HepG2 (cell line): ENCODE measurements around the gene HOXD4. TPM values are rescaled to one million over a fixed set of nuclear protein-coding genes. Genes with fewer than 3 reads are reported as not detected.

Experiments used
- FOSL1 ChIP-seq: sonication (generic); formaldehyde crosslinking; IDR thresholded peaks from 2 replicates; pipeline ENCODE4 v1.9.0; 2021; ENCODE audit warnings: missing genetic modification reagents, borderline replicate concordance
- GABPA ChIP-seq, 2 experiments: IDR thresholded peaks; 2 replicates each; pipeline ENCODE4 v1.6.1; 2011 to 2016; ENCODE audit warnings: low read depth in 2 of 2, low read length in 1 of 2, missing biosample characterization in 1 of 2, missing genetic modification characterization in 1 of 2
- GATA4 ChIP-seq: sonication (generic); IDR thresholded peaks from 2 replicates; pipeline ENCODE4 v1.6.1; 2016; ENCODE audit warnings: antibody characterized with exemption, low read depth, borderline replicate concordance
- HMG20A ChIP-seq: IDR thresholded peaks from 2 replicates; pipeline ENCODE4 v1.6.1; 2016; ENCODE audit warnings: borderline replicate concordance
- HOXA9 ChIP-seq: sonication (generic); formaldehyde crosslinking; IDR thresholded peaks from 2 replicates; pipeline ENCODE4 v1.8.1; 2022; ENCODE audit warnings: missing genetic modification reagents, mild to moderate bottlenecking, moderate library complexity, borderline replicate concordance
- KMT2A ChIP-seq: sonication (generic); formaldehyde crosslinking; IDR thresholded peaks from 2 replicates; pipeline ENCODE4 v1.4.0; 2020; ENCODE audit warnings: missing genetic modification reagents
- MAZ ChIP-seq, 2 experiments: sonication (generic) in 1 of 2; formaldehyde crosslinking in 1 of 2; IDR thresholded peaks; 2 replicates each; pipeline versions ENCODE4 v1.5.0 to v1.6.1; 2012 to 2020; ENCODE audit warnings: low read depth in 2 of 2, mild to moderate bottlenecking in 2 of 2, borderline replicate concordance in 1 of 2, improper control_type of control experiment in 1 of 2, low read length in 1 of 2, missing genetic modification reagents in 1 of 2, moderate library complexity in 1 of 2
- MED8 ChIP-seq: sonication (generic); formaldehyde crosslinking; IDR thresholded peaks from 2 replicates; pipeline ENCODE4 v1.8.1; 2023; ENCODE audit warnings: mild to moderate bottlenecking, missing genetic modification reagents; ENCODE audit not compliant: insufficient replicate concordance
- RBM22 ChIP-seq: fragments of 200-400 bp; formaldehyde crosslinking; optimal IDR thresholded peaks from 2 replicates; pipeline ENCODE3; 2017; ENCODE audit warnings: mild to moderate bottlenecking, low read length, moderate library complexity
- SPEN ChIP-seq: sonication (generic); formaldehyde crosslinking; IDR thresholded peaks from 2 replicates; pipeline ENCODE4 v1.5.1; 2020; ENCODE audit warnings: low read depth, mild to moderate bottlenecking, missing genetic modification reagents
- YY1 ChIP-seq: IDR thresholded peaks from 2 replicates; pipeline ENCODE4 v1.6.1; 2011; ENCODE audit warnings: low read length, low read depth, moderate library complexity, mild to moderate bottlenecking; ENCODE audit not compliant: insufficient read depth, insufficient replicate concordance
- ZFP82 ChIP-seq: sonication (generic); formaldehyde crosslinking; IDR thresholded peaks from 2 replicates; pipeline ENCODE4 v1.5.1; 2020; ENCODE audit warnings: mild to moderate bottlenecking, missing genetic modification reagents, borderline replicate concordance
- ZNF644 ChIP-seq: IDR thresholded peaks from 2 replicates; pipeline ENCODE4 v1.6.1; 2016; ENCODE audit warnings: low read depth
- ZNF773 ChIP-seq: sonication (generic); formaldehyde crosslinking; IDR thresholded peaks from 2 replicates; pipeline ENCODE4 v1.4.0; 2020; ENCODE audit warnings: missing genetic modification reagents, borderline replicate concordance
- polyA plus RNA-seq, 8 experiments: library from polyadenylated mRNA; depleted of rRNA in 3 of 8; stranded (reverse) in 7 of 8; unstranded in 1 of 8; fragments of >200 nt; fragmentation: Illumina TruSeq in 4 of 8; extraction: Trizol in 4 of 8; gene quantifications; 2 replicates each; pipeline versions ENCODE4 v1.2.1 to v1.2.3, GENCODE V29; 2011 to 2016; ENCODE audit warnings: low read depth in 4 of 8, missing spikeins in 1 of 8, mixed read lengths in 1 of 8; ENCODE audit not compliant: insufficient read depth in 1 of 8
- total RNA-seq, 5 experiments: library from RNA; depleted of rRNA; stranded (reverse); fragments of >200 nt; fragmentation: Illumina TruSeq; extraction: Trizol; gene quantifications; 2 replicates each; pipeline ENCODE4 v1.2.3, GENCODE V29; 2016; ENCODE audit warnings: low read depth in 1 of 5
- TF ChIP-seq, protein P1 (sequence below): sonication (generic); formaldehyde crosslinking; IDR thresholded peaks from 2 replicates; pipeline ENCODE4 v1.8.1; 2022; ENCODE audit warnings: low read depth, mild to moderate bottlenecking, missing genetic modification reagents
- TF ChIP-seq, protein P2 (sequence below): sonication (generic); formaldehyde crosslinking; IDR thresholded peaks from 2 replicates; pipeline ENCODE4 v1.4.0; 2020; ENCODE audit warnings: mild to moderate bottlenecking, missing genetic modification reagents, borderline replicate concordance
- TF ChIP-seq, protein P3 (sequence below): sonication (generic); formaldehyde crosslinking; IDR thresholded peaks from 2 replicates; pipeline ENCODE4 v1.4.0; 2020; ENCODE audit warnings: mild to moderate bottlenecking, missing genetic modification reagents
- TF ChIP-seq, protein P4 (sequence below): sonication (generic); formaldehyde crosslinking; IDR thresholded peaks from 2 replicates; pipeline ENCODE4 v1.8.1; 2023; ENCODE audit warnings: mild to moderate bottlenecking, missing genetic modification reagents, borderline replicate concordance

HOXD4 gene
- total and polyA plus RNA-seq, 2 of the 13 experiments (the other 11 are each of a cell fraction or from before 2014, with no cell fraction given) = not detected

DNA sequence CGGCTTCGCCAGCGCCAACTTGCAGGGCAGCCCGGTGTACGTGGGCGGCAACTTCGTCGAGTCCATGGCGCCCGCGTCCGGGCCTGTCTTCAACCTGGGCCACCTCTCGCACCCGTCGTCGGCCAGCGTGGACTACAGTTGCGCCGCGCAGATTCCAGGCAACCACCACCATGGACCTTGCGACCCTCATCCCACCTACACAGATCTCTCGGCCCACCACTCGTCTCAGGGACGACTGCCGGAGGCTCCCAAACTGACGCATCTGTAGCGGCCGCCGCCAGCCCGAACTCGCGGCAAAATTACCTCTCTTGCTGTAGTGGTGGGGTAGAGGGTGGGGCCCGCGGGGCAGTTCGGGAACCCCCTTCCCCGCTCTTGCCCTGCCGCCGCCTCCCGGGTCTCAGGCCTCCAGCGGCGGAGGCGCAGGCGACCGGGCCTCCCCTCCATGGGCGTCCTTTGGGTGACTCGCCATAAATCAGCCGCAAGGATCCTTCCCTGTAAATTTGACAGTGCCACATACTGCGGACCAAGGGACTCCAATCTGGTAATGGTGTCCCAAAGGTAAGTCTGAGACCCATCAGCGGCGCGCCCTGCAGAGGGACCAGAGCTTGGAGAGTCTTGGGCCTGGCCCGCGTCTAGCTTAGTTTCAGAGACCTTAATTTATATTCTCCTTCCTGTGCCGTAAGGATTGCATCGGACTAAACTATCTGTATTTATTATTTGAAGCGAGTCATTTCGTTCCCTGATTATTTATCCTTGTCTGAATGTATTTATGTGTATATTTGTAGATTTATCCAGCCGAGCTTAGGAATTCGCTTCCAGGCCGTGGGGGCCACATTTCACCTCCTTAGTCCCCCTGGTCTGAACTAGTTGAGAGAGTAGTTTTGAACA, 20.9 kb downstream of the HOXD4 start (continued):
- TF ChIP-seq, protein P1, sequence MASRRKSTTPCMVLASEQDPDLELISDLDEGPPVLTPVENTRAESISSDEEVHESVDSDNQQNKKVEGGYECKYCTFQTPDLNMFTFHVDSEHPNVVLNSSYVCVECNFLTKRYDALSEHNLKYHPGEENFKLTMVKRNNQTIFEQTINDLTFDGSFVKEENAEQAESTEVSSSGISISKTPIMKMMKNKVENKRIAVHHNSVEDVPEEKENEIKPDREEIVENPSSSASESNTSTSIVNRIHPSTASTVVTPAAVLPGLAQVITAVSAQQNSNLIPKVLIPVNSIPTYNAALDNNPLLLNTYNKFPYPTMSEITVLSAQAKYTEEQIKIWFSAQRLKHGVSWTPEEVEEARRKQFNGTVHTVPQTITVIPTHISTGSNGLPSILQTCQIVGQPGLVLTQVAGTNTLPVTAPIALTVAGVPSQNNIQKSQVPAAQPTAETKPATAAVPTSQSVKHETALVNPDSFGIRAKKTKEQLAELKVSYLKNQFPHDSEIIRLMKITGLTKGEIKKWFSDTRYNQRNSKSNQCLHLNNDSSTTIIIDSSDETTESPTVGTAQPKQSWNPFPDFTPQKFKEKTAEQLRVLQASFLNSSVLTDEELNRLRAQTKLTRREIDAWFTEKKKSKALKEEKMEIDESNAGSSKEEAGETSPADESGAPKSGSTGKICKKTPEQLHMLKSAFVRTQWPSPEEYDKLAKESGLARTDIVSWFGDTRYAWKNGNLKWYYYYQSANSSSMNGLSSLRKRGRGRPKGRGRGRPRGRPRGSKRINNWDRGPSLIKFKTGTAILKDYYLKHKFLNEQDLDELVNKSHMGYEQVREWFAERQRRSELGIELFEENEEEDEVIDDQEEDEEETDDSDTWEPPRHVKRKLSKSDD (CRISPR knock-in tag) = 0 out of 2 replicates have a peak, but pooled peaks have one; percentile 9
- TF ChIP-seq KMT2A (CRISPR knock-in tag) = no peak
- no peak for TF ChIP-seq FOSL1
- no peak for TF ChIP-seq GATA4
- TF ChIP-seq RBM22 = peak; percentile 96
- no peak for TF ChIP-seq ZNF644
- TF ChIP-seq MAZ (IDR thresholded peaks at IDR 0.05; ENCODE audit: borderline replicate concordance, low read depth, low read length) = no peak
- TF ChIP-seq MAZ (CRISPR knock-in tag; IDR thresholded peaks at IDR 0.05; ENCODE audit: low read depth) = no peak
- TF ChIP-seq, protein P2, sequence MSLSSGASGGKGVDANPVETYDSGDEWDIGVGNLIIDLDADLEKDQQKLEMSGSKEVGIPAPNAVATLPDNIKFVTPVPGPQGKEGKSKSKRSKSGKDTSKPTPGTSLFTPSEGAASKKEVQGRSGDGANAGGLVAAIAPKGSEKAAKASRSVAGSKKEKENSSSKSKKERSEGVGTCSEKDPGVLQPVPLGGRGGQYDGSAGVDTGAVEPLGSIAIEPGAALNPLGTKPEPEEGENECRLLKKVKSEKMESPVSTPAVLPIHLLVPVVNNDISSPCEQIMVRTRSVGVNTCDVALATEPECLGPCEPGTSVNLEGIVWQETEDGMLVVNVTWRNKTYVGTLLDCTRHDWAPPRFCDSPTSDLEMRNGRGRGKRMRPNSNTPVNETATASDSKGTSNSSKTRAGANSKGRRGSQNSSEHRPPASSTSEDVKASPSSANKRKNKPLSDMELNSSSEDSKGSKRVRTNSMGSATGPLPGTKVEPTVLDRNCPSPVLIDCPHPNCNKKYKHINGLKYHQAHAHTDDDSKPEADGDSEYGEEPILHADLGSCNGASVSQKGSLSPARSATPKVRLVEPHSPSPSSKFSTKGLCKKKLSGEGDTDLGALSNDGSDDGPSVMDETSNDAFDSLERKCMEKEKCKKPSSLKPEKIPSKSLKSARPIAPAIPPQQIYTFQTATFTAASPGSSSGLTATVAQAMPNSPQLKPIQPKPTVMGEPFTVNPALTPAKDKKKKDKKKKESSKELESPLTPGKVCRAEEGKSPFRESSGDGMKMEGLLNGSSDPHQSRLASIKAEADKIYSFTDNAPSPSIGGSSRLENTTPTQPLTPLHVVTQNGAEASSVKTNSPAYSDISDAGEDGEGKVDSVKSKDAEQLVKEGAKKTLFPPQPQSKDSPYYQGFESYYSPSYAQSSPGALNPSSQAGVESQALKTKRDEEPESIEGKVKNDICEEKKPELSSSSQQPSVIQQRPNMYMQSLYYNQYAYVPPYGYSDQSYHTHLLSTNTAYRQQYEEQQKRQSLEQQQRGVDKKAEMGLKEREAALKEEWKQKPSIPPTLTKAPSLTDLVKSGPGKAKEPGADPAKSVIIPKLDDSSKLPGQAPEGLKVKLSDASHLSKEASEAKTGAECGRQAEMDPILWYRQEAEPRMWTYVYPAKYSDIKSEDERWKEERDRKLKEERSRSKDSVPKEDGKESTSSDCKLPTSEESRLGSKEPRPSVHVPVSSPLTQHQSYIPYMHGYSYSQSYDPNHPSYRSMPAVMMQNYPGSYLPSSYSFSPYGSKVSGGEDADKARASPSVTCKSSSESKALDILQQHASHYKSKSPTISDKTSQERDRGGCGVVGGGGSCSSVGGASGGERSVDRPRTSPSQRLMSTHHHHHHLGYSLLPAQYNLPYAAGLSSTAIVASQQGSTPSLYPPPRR (CRISPR knock-in tag) = no peak
- TF ChIP-seq, protein P3, sequence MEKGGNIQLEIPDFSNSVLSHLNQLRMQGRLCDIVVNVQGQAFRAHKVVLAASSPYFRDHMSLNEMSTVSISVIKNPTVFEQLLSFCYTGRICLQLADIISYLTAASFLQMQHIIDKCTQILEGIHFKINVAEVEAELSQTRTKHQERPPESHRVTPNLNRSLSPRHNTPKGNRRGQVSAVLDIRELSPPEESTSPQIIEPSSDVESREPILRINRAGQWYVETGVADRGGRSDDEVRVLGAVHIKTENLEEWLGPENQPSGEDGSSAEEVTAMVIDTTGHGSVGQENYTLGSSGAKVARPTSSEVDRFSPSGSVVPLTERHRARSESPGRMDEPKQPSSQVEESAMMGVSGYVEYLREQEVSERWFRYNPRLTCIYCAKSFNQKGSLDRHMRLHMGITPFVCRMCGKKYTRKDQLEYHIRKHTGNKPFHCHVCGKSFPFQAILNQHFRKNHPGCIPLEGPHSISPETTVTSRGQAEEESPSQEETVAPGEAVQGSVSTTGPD = no peak
- TF ChIP-seq ZFP82 (CRISPR knock-in tag) = no peak
- no peak for TF ChIP-seq GABPA (IDR thresholded peaks at IDR 0.05; ENCODE audit: low read depth, low read length)
- no peak for TF ChIP-seq GABPA (CRISPR knock-in tag; IDR thresholded peaks at IDR 0.05; ENCODE audit: low read depth)
- no peak for TF ChIP-seq YY1
- TF ChIP-seq HMG20A = no peak
- TF ChIP-seq, protein P4, sequence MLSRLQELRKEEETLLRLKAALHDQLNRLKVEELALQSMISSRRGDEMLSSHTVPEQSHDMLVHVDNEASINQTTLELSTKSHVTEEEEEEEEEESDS (CRISPR knock-in tag) = no peak
- TF ChIP-seq SPEN (CRISPR knock-in tag) = peak; percentile 31; the same call in 1 of the 2 replicates
- peak; percentile 34 for TF ChIP-seq MED8 (CRISPR knock-in tag)
- TF ChIP-seq ZNF773 (CRISPR knock-in tag) = no peak
- no peak for TF ChIP-seq HOXA9 (CRISPR knock-in tag)
